Neural cell (in vitro differentiated cells): ENCODE data around the gene RBM48. TPM values are rescaled to one million over a fixed set of nuclear protein-coding genes. Genes with fewer than 3 reads are reported as not detected.
"Not testable (repeated sequence)": the region's sequence is repeated elsewhere in the genome, so short reads cannot be mapped to it uniquely, and the experiment has no call there.

ENCODE experiments used
- H2AFZ ChIP-seq: fragments of 200-600, 300-800 bp; sonication (generic), shearing (Covaris generic); 2 replicates; pipeline ENCODE4 v1.6.0; 2014; ENCODE audit warnings: low read depth, mild to moderate bottlenecking, antibody characterized with exemption, low read length, moderate library complexity
- H3F3A ChIP-seq: fragments of 200-600 bp; shearing (Covaris generic); 2 replicates; pipeline ENCODE4 v1.6.1; 2016; ENCODE audit warnings: mild to moderate bottlenecking, moderate library complexity, mixed read lengths, antibody characterized with exemption, low read length; ENCODE audit not compliant: insufficient read depth, poor library complexity, severe bottlenecking
- H3K27ac ChIP-seq: fragments of 200-600, 300-800 bp; sonication (generic), shearing (Covaris generic); 2 replicates; pipeline ENCODE4 v1.5.1; 2014; ENCODE audit warnings: mild to moderate bottlenecking, low read length, moderate library complexity
- H3K27me3 ChIP-seq: fragments of 300-800, 200-600 bp; sonication (generic), shearing (Covaris generic); 2 replicates; pipeline ENCODE4 v1.6.0; 2014; ENCODE audit warnings: mild to moderate bottlenecking, low read depth, low read length, moderate library complexity; ENCODE audit not compliant: insufficient read depth
- H3K36me3 ChIP-seq: fragments of 300-800, 200-600 bp; sonication (generic), shearing (Covaris generic); 2 replicates; pipeline ENCODE4 v1.5.1; 2014; ENCODE audit warnings: mild to moderate bottlenecking, antibody characterized with exemption, low read length, moderate library complexity; ENCODE audit not compliant: insufficient read depth
- H3K4me2 ChIP-seq: fragments of 300-800, 200-600 bp; sonication (generic), shearing (Covaris generic); 2 replicates; pipeline ENCODE4 v1.6.0; 2014; ENCODE audit warnings: mild to moderate bottlenecking, low read length
- H3K4me3 ChIP-seq: fragments of 300-800, 200-600 bp; sonication (generic), shearing (Covaris generic); 2 replicates; pipeline ENCODE4 v1.5.1; 2014; ENCODE audit warnings: mild to moderate bottlenecking, low read length, moderate library complexity
- H3K79me2 ChIP-seq: fragments of 200-600 bp; shearing (Covaris generic); replicated peaks from 2 replicates; pipeline ENCODE4 v1.6.0; 2014; ENCODE audit warnings: mild to moderate bottlenecking, low read length, moderate library complexity; ENCODE audit not compliant: insufficient read depth
- H3K9ac ChIP-seq: fragments of 300-800, 200-600 bp; sonication (generic), shearing (Covaris generic); 2 replicates; pipeline ENCODE4 v1.6.1; 2016; ENCODE audit warnings: mild to moderate bottlenecking, low read length, mixed read lengths
- H3K9me2 ChIP-seq: fragments of 200-600 bp; shearing (Covaris generic); 2 replicates; pipeline ENCODE4 v1.6.1; 2016; ENCODE audit warnings: mild to moderate bottlenecking, low read length, mixed read lengths; ENCODE audit not compliant: insufficient read depth
- H3K9me3 ChIP-seq: fragments of 200-600, 300-800 bp; sonication (generic), shearing (Covaris generic); 2 replicates; pipeline ENCODE4 v1.6.1; 2016; ENCODE audit warnings: mild to moderate bottlenecking, mixed run types, low read length, moderate library complexity, mixed read lengths
- H4K20me1 ChIP-seq: fragments of 200-600 bp; shearing (Covaris generic); 2 replicates; pipeline ENCODE4 v1.6.1; 2016; ENCODE audit warnings: mild to moderate bottlenecking, mixed run types; ENCODE audit not compliant: insufficient read depth
- CTCF ChIP-seq: fragments of 450-650 bp; IDR thresholded peaks from 2 replicates; pipeline ENCODE4 v1.5.1; 2014; ENCODE audit warnings: antibody characterized with exemption, mild to moderate bottlenecking, moderate library complexity; ENCODE audit not compliant: poor library complexity, severe bottlenecking
- EP300 ChIP-seq: fragments of 450-650 bp; conservative IDR thresholded peaks from 2 replicates; pipeline ENCODE4 v1.6.1; 2014; ENCODE audit warnings: antibody characterized with exemption, mild to moderate bottlenecking, moderate library complexity; ENCODE audit not compliant: poor library complexity, severe bottlenecking
- EZH2 ChIP-seq: fragments of 200-600, 300-800 bp; shearing (Covaris generic), sonication (generic); IDR thresholded peaks from 2 replicates; pipeline ENCODE4 v1.6.1; 2014; ENCODE audit warnings: antibody characterized with exemption, low read length, borderline replicate concordance, mild to moderate bottlenecking; ENCODE audit not compliant: insufficient read depth, poor library complexity, severe bottlenecking
- MXI1 ChIP-seq: fragments of 450-650 bp; conservative IDR thresholded peaks from 2 replicates; pipeline ENCODE4 v1.6.1; 2014; ENCODE audit warnings: antibody characterized with exemption, mild to moderate bottlenecking; ENCODE audit not compliant: poor library complexity, severe bottlenecking
- POLR2AphosphoS5 ChIP-seq: IDR thresholded peaks from 2 replicates; pipeline ENCODE4 v1.6.1; 2012
- RAD21 ChIP-seq: fragments of 450-650 bp; conservative IDR thresholded peaks from 2 replicates; pipeline ENCODE4 v1.6.1; 2014; ENCODE audit warnings: antibody characterized with exemption, mild to moderate bottlenecking, moderate library complexity
- REST ChIP-seq: IDR thresholded peaks from 2 replicates; pipeline ENCODE4 v1.6.1; 2012; ENCODE audit warnings: borderline replicate concordance
- SMC3 ChIP-seq: fragments of 450-650 bp; conservative IDR thresholded peaks from 2 replicates; pipeline ENCODE4 v1.6.1; 2014; ENCODE audit warnings: antibody characterized with exemption, mild to moderate bottlenecking, moderate library complexity; ENCODE audit not compliant: poor library complexity
- TAF1 ChIP-seq: IDR thresholded peaks from 2 replicates; pipeline ENCODE4 v1.6.1; 2012; ENCODE audit warnings: low read depth
- polyA plus RNA-seq: library from polyadenylated mRNA; depleted of rRNA; stranded (reverse); fragments of >200 nt; gene quantifications from 2 replicates; pipeline ENCODE4 v1.2.3, GENCODE V29; 2014

The RBM48 gene
- polyA plus RNA-seq, 1 donor from 2014 or later, result 26.4 TPM

GRCh38 chr7:92534572-92534971, 6.0 kb downstream of the RBM48 start:
- H3K36me3 ChIP-seq, result peaks cover 9% of the 10 kb centered on the region

GRCh38 chr7:92543542-92543941, 14.9 kb downstream of the RBM48 start:
- not testable (repeated sequence) for H3K79me2 ChIP-seq, H3K36me3 ChIP-seq, H3K27me3 ChIP-seq, H3K4me2 ChIP-seq, H3K4me3 ChIP-seq, H3K9ac ChIP-seq, H3K9me2 ChIP-seq, H3K9me3 ChIP-seq, H3K27ac ChIP-seq, H3F3A ChIP-seq, H2AFZ ChIP-seq, H4K20me1 ChIP-seq

More at GRCh38 chr7:92534572-92534971, 6.0 kb downstream of the RBM48 start:
- Histone ChIP-seq H3K79me2 (peaks cover 8% of the 10 kb centered on the region), H3K4me3 (peak overlapping the region; percentile 30), H3K9me2 (no peaks in the 10 kb centered on the region), H3K27me3 (no peaks in the 10 kb centered on the region), H3K9me3 (no peaks in the 10 kb centered on the region), H3K9ac (no peak overlapping the region), H3K4me2 (no peak overlapping the region), H3F3A (no peaks in the 10 kb centered on the region), H3K27ac (no peak overlapping the region), H4K20me1 (no peaks in the 10 kb centered on the region), H2AFZ (no peak overlapping the region)
- TF ChIP-seq POLR2AphosphoS5 (no peak), EP300 (no peak), CTCF (no peak), REST (no peak), EZH2 (no peak), TAF1 (no peak), MXI1 (no peak), SMC3 (no peak), RAD21 (no peak)

GRCh38 chr7:92545116-92545515, 16.5 kb downstream of the RBM48 start:
- H3K9me2 ChIP-seq, H3K9ac ChIP-seq, H3K4me2 ChIP-seq, H2AFZ ChIP-seq, H3K4me3 ChIP-seq, H3K27me3 ChIP-seq, H3K27ac ChIP-seq, H3K79me2 ChIP-seq, H3F3A ChIP-seq, H4K20me1 ChIP-seq, H3K9me3 ChIP-seq, H3K36me3 ChIP-seq: not testable (repeated sequence)
